ENCODE measurements around the gene CREG2.
A peak's percentile ranks its signal among the peaks of the same experiment; 100 is the strongest.

Gene CREG2

DNA sequence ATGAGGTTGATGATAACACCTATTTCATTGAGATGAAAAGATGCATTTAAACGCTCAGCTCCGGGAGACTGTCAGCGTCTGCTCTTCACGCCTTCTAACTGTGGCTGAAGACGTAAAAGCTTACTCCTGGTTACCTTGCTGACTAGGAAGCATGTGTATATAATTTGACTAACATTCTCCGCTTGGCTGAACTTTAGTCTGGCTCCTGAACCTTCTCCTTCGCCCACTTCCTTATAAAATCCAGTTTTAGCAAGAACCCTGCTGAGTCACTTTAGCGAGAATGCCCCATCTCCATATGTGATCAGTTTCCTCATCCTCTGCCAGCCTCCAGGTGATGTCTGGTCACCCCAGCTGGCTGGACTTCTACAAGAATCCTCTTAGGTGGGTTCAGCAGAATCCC lies 12.7 kb upstream of the CREG2 start:
- peaks cover 73% of the 10 kb centered on the region for H3K4me1 ChIP-seq (ENCODE audit: low read length)
- peak overlapping the region; percentile 65 for H3K4me3 ChIP-seq (ENCODE audit: low read length)
- no peaks in the 10 kb centered on the region for H3K9me3 ChIP-seq (ENCODE audit: insufficient read depth, low read length)
- no peaks in the 10 kb centered on the region for H3K36me3 ChIP-seq (replicated peaks; ENCODE audit: low read depth, low read length)
- H3K9ac ChIP-seq (ENCODE audit: low read length), result peak overlapping the region; percentile 28; the same call in 1 of the 2 replicates
- peak overlapping the region; percentile 89 for H3K4me2 ChIP-seq (ENCODE audit: low read length)
- H3K27ac ChIP-seq (ENCODE audit: low read length), result peak overlapping the region; percentile 69
- H2AFZ ChIP-seq (ENCODE audit: low read depth, low read length), result no peak overlapping the region
- TF ChIP-seq EZH2phosphoT487 (IDR thresholded peaks at IDR 0.05; ENCODE audit: low read depth), result no peak
- TF ChIP-seq, protein P1, sequence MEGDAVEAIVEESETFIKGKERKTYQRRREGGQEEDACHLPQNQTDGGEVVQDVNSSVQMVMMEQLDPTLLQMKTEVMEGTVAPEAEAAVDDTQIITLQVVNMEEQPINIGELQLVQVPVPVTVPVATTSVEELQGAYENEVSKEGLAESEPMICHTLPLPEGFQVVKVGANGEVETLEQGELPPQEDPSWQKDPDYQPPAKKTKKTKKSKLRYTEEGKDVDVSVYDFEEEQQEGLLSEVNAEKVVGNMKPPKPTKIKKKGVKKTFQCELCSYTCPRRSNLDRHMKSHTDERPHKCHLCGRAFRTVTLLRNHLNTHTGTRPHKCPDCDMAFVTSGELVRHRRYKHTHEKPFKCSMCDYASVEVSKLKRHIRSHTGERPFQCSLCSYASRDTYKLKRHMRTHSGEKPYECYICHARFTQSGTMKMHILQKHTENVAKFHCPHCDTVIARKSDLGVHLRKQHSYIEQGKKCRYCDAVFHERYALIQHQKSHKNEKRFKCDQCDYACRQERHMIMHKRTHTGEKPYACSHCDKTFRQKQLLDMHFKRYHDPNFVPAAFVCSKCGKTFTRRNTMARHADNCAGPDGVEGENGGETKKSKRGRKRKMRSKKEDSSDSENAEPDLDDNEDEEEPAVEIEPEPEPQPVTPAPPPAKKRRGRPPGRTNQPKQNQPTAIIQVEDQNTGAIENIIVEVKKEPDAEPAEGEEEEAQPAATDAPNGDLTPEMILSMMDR (IDR thresholded peaks at IDR 0.05; ENCODE audit: low read depth, low read length), result no peak
- no peaks in the 10 kb centered on the region for H4K20me1 ChIP-seq (ENCODE audit: insufficient read depth, low read length)
- H3K27me3 ChIP-seq (ENCODE audit: low read depth, low read length), result peaks cover 4% of the 10 kb centered on the region; the same call in 1 of the 2 replicates
- no peaks in the 10 kb centered on the region for H3K79me2 ChIP-seq (ENCODE audit: low read length)

DNA sequence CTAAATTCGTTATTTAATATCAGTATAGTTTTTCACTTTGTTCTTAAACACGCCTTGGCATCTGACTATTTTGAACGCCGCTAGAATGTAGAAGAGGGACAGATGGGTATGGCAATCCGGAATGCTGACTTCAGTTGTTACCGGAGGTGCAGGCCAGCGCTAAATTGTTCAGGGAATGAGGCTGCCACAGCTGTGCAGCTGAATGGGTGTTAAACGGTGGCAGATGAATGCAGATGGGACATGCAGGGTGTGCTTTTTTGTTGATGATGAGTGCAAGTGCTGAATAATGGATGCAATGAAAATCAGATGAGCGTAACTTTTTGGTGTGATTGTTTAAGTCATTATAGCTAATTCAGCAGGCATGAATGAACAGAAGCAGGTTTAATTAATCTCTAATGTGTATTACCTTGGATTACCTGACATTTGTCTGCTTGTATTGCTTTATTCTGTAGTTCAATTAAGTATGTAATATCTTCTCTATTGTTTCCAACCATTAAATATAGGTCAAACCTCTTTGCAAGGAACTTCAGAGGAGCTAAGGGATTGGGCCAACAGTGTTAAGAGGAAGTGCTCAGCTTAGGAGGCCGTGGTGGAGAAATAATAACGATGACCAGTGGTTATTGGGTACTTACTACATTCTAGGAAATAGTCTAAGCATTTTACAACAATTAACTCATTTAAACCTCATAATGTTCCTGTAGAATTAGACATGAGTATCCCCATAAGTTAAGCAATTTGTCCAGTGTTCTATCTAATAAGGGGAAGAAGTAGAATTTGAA lies 11.9 kb upstream of the CREG2 start:
- Histone ChIP-seq H2AFZ (ENCODE audit: low read depth, low read length) (no peak overlapping the region), H3K79me2 (ENCODE audit: low read length) (no peaks in the 10 kb centered on the region), H3K36me3 (replicated peaks; ENCODE audit: low read depth, low read length) (no peaks in the 10 kb centered on the region), H3K27me3 (ENCODE audit: low read depth, low read length) (peaks cover 4% of the 10 kb centered on the region; the same call in 1 of the 2 replicates), H3K4me2 (ENCODE audit: low read length) (peak overlapping the region; percentile 89), H3K27ac (ENCODE audit: low read length) (peak overlapping the region; percentile 69; the same call in 1 of the 2 replicates), H3K4me3 (ENCODE audit: low read length) (peak overlapping the region; percentile 65), H3K4me1 (ENCODE audit: low read length) (peaks cover 73% of the 10 kb centered on the region), H4K20me1 (ENCODE audit: insufficient read depth, low read length) (no peaks in the 10 kb centered on the region), H3K9ac (ENCODE audit: low read length) (peak overlapping the region; percentile 28; the same call in 1 of the 2 replicates), H3K9me3 (ENCODE audit: insufficient read depth, low read length) (no peaks in the 10 kb centered on the region)
- TF ChIP-seq, protein P1 (IDR thresholded peaks at IDR 0.05; ENCODE audit: low read depth, low read length), result no peak
- no peak for TF ChIP-seq EZH2phosphoT487 (IDR thresholded peaks at IDR 0.05; ENCODE audit: low read depth)

DNA sequence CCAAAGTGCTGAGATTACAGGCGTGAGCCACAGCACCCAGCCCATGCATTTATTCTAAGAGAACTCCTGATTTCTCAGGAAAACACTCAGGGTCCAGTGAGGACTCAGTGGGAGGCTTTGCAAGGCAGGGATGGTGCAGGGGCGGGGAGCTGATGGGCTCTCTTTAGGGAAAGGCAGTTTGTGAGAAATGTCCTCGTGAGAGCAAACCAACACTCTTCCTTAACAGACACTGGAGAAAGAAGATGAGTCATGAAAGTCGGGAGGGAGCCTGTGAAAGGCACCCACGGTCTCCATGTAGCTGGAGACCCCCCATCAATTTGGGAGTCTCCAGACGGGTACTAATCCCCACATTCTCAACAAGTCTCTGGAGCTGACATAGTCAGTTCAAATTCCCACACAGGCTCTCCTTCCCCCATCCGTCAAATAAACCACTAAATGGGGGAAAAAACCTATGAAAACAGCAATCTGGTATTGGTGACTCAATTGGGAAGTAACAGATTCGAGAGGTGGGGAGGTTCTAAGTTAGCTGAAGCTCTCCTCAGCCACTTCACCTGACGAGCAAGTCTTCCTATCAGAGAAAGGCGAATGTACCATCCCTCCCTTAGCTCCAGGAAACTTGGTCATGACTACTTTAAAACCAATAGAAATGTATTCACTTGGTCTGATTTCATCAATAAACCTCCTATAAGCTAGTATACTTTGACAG lies 11.0 kb upstream of the CREG2 start:
- Histone ChIP-seq H3K4me2 (ENCODE audit: low read length) (peak overlapping the region; percentile 89), H2AFZ (ENCODE audit: low read depth, low read length) (no peak overlapping the region), H3K27ac (ENCODE audit: low read length) (no peak overlapping the region), H3K4me3 (ENCODE audit: low read length) (peak overlapping the region; percentile 34), H3K79me2 (ENCODE audit: low read length) (no peaks in the 10 kb centered on the region), H3K27me3 (ENCODE audit: low read depth, low read length) (peaks cover 4% of the 10 kb centered on the region; the same call in 1 of the 2 replicates), H3K4me1 (ENCODE audit: low read length) (peaks cover 73% of the 10 kb centered on the region), H3K9ac (ENCODE audit: low read length) (no peak overlapping the region), H4K20me1 (ENCODE audit: insufficient read depth, low read length) (no peaks in the 10 kb centered on the region), H3K9me3 (ENCODE audit: insufficient read depth, low read length) (no peaks in the 10 kb centered on the region), H3K36me3 (replicated peaks; ENCODE audit: low read depth, low read length) (no peaks in the 10 kb centered on the region)
- no peak for TF ChIP-seq EZH2phosphoT487 (IDR thresholded peaks at IDR 0.05; ENCODE audit: low read depth)
- TF ChIP-seq, protein P1 (IDR thresholded peaks at IDR 0.05; ENCODE audit: low read depth, low read length), result no peak

DNA sequence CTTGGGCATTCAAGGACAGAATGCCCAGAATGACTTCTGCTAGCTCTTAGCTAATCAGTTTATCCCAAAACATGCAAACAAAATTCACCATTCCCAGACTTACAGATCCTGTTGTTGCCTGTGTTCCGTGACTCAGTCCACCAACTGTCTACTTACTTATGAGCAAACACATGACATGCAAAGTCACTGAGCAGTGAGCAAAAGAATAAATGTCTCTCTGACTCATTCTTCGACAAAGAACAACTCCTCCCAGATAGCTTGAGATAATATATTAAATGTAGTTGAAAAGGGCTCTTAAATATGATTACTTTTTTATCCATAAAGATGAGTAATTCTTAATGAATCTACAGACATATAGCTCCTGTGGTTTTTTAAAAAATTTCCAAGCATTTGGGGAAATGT lies 9.0 kb upstream of the CREG2 start:
- H3K27me3 ChIP-seq (ENCODE audit: low read depth, low read length), result peaks cover 4% of the 10 kb centered on the region; the same call in 1 of the 2 replicates
- TF ChIP-seq, protein P1 (IDR thresholded peaks at IDR 0.05; ENCODE audit: low read depth, low read length), result no peak
- no peak for TF ChIP-seq EZH2phosphoT487 (IDR thresholded peaks at IDR 0.05; ENCODE audit: low read depth)
- H2AFZ ChIP-seq (ENCODE audit: low read depth, low read length), result peak overlapping the region; percentile 27; the same call in 1 of the 2 replicates
- no peak overlapping the region for H3K9ac ChIP-seq (ENCODE audit: low read length)
- H3K4me1 ChIP-seq (ENCODE audit: low read length), result peaks cover 58% of the 10 kb centered on the region
- peak overlapping the region; percentile 44 for H3K4me2 ChIP-seq (ENCODE audit: low read length)
- H3K79me2 ChIP-seq (ENCODE audit: low read length), result no peaks in the 10 kb centered on the region
- peak overlapping the region; percentile 35 for H3K4me3 ChIP-seq (ENCODE audit: low read length)
- peak overlapping the region; percentile 36 for H3K27ac ChIP-seq (ENCODE audit: low read length)
- no peaks in the 10 kb centered on the region for H3K36me3 ChIP-seq (replicated peaks; ENCODE audit: low read depth, low read length)
- H4K20me1 ChIP-seq (ENCODE audit: insufficient read depth, low read length), result no peaks in the 10 kb centered on the region
- H3K9me3 ChIP-seq (ENCODE audit: insufficient read depth, low read length), result no peaks in the 10 kb centered on the region
